GM19043 (cell line): Measurements from ENCODE around the gene CALHM1.
"Not testable (repeated sequence)": the region's sequence is repeated elsewhere in the genome, so short reads cannot be mapped to it uniquely, and the experiment has no call there.

Experiments
- ATAC-seq: cut with Tn5 transposase; IDR thresholded peaks from one replicate; pipeline ENCODE4 v1.9.1; 2021; ENCODE audit warnings: low read depth; ENCODE audit not compliant: unreplicated experiment

Gene CALHM1, protein sequence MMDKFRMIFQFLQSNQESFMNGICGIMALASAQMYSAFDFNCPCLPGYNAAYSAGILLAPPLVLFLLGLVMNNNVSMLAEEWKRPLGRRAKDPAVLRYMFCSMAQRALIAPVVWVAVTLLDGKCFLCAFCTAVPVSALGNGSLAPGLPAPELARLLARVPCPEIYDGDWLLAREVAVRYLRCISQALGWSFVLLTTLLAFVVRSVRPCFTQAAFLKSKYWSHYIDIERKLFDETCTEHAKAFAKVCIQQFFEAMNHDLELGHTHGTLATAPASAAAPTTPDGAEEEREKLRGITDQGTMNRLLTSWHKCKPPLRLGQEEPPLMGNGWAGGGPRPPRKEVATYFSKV

DNA sequence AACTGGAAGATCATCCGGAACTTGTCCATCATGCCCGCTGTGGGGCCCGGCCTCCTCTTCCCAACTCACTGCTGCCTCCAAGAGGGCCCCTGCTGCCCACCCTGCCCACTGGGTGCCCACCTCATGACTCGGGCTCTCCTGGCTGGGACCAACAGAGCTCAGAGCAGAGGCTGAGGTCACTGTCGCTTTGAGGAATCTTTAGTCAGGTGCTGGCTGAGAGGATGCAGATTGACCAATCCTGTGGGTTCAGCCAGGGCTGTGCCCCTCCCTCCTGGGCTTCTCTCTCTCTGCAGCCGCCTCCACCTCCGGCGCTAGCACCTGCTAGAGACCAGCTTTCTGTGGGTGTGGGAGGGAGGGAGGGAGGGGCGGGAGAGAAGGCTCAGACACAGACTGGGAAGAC lies at the start of gene CALHM1:
TSS of gene CALHM1 (minus strand) at position 181 of the 400 bp plus-strand sequence. CDS start at position 32, 149 bp downstream.
- no peak for ATAC-seq

- ATAC-seq: no peak
These were observed 48.8 kb upstream of the CALHM1 start for GRCh38 chr10:103507235-103508191.

DNA sequence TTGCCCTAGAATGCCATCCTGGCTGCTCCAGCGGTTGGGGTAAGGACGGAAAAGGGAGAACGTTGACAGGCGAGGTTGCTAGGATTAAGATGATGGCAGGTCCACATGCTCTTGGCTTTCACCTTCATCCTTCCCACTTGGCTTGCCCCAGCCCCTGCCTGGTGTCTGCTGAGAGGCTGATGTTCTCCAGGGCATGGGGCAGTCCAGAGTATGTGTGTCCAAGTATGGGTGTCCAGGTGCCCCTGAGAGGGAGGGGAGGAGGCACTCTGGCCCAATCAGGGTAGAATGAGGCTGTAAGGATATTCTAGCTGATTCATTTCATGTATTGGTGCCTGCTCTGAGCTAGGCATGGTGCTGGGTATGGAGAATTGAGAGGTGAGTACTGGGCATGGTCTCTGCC lies 47.4 kb upstream of the CALHM1 start:
- ATAC-seq: no peak

DNA sequence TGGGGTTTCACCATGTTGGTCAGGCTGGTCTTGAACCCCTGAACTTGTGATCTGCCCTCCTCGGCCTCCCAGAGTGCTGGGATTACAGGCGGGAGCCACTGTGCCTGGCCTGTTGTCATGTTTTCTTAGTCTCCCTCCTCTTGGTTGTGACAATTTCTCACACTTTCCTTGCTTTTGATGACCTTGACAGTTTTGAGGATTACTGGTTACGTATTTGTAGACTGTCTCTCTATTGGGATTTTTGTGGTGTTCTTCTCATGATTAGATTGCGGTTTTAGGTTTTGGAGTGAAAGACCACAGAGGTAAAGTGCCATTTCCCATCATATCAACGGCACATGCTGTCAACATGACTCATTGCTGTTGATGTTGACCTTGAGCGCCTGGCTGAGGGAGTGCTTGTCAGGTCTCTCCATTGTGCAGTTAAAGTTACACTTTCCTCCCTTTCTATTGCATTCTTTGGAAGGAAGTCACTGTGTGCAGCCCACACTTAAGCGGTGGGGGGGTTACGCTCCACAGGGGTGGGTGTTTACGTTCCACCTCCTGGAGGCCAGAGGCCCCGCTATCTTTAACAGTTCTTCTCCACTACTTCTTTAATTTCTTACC lies 45.6 kb upstream of the CALHM1 start:
- ATAC-seq: peak; percentile 66

GRCh38 chr10:103503777-103504176 lies 45.1 kb upstream of the CALHM1 start:
- not testable (repeated sequence) for ATAC-seq

DNA sequence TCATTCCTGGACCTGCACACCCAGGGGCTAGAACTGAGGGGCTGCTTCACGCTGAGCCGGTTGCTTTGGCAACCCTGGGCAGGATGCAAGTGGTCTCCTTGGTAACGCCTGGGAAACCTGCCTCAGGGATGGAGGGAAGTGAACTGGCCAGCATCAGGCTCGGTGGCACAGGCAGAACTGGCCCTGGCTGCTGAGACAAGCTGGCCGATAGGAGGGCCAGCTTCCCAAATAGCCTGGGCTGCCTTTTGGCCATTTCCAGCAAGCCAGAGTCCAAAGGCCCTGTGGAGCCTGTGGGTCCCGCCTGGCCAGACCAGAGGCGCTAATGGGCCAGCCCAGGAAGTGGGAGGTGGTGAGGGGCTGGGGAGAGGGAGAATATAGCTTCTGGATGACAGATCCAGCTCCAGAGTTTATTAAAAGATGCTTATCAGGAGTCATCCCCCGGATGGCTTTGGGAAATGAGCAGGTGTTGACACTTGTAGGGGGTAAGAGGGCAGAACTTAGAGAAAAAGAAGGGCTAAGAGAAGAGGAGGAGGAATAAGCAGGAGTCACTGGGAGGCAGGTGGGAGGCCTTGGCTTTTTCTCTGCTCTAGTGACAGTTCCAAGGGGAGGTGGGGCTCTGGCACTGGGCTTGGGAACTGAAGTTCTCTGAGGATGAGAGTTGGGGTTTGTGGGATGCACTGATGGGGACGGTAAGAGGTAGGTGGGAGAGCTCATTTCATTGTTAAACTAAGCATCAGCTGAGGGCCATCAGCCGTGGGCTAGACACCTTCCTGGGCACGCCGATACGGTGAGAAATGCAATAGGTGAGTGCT lies 44.4 kb upstream of the CALHM1 start:
- no peak for ATAC-seq

- no peak for ATAC-seq
These were observed 42.5 kb upstream of the CALHM1 start for GRCh38 chr10:103501186-103501585.

- ATAC-seq: no peak
These were observed 41.8 kb upstream of the CALHM1 start for GRCh38 chr10:103500481-103500880.

DNA sequence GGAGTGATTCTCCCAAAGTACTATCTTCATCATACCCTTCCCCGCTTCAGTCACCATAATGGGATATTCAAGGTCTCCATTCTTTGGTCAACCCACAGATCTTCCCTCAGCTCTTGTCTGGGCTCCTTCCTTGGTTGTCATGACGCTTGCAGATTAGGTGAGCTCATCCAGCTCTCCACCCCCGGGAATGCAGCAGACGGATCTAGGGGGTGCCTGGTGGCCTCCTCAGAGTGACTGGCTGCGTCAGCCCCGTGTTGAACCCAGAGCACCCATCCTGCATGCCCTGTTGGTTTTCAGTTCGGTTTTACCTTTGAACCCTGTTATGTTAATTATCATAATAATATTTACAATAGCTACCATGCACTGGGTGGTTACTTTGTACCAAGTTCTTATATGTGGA lies 41.2 kb upstream of the CALHM1 start:
- ATAC-seq: no peak

GRCh38 chr10:103498936-103499638 lies 40.4 kb upstream of the CALHM1 start:
- ATAC-seq: no peak

DNA sequence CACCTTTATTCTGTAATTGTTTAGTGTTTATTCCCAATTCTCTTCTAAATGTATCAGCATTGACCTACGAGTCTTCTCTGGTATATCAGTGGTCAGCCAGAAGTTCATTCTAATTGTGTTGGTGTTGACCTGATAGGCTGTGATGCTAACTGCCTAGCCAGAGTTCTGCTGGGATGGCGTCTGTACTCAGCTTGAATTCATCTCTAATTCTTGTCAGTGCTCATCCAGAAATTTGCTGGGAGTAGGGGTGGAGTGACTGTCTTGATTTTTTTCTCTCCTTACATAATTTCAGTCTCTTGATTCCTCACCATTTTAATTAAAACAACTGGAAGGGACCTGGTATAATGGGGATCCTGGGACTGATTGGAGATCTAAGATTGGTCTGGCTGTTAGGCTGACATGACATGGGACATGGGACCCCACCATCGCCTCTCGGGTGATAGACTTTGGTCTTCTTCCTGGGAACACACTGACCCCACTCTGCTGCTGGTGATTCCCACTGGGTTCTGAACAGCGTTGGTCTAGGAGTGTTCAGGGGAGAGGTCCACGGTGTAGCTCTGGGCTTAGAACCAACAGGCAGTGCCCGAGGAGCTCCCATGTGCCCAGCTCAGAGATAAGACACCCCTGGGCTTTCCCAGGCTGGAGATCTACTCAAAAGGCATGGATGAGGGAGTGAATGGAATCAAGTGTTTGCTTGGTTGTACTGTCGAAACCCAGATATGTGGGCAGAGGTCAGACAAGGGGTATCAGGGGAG lies 38.6 kb upstream of the CALHM1 start:
- ATAC-seq: no peak

- no peak for ATAC-seq
These were observed 36.6 kb upstream of the CALHM1 start for GRCh38 chr10:103495321-103495720.

- ATAC-seq: no peak
These were observed 35.5 kb upstream of the CALHM1 start for GRCh38 chr10:103493916-103494877.

DNA sequence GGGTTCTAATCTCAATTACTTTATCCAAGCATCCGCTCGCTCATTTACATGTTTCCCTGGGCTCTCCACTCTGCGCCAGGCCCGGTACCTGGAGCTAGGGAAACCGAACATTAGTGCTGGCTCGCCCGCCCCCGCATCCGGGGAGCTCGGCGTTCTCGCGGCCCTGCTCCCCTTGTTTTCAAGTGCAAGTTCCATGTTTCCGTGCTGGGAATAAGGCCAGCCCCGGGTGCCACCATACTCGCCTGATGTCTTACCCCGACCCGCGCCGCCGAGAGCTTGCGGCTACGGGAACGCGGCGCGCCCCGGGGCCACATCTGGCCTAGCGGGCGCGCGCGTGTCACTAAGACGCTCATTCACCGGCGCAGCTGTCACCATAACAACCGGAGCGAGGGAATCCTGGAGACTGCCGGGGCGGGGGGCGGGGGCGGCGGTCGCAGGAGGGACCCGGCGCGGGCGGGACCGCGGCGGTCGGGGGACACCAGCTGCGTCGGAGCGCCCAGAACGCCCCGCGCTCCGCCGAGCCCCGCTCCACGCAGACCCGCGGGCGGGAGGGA lies 34.7 kb upstream of the CALHM1 start, which contains the start of gene NEURL1:
TSS of gene NEURL1 (plus strand) at position 344 of the 554 bp plus-strand sequence. CDS start 683 bp downstream, outside the sequence.
- ATAC-seq: no peak

GRCh38 chr10:103492655-103493261 lies 34.1 kb upstream of the CALHM1 start:
- ATAC-seq: no peak

DNA sequence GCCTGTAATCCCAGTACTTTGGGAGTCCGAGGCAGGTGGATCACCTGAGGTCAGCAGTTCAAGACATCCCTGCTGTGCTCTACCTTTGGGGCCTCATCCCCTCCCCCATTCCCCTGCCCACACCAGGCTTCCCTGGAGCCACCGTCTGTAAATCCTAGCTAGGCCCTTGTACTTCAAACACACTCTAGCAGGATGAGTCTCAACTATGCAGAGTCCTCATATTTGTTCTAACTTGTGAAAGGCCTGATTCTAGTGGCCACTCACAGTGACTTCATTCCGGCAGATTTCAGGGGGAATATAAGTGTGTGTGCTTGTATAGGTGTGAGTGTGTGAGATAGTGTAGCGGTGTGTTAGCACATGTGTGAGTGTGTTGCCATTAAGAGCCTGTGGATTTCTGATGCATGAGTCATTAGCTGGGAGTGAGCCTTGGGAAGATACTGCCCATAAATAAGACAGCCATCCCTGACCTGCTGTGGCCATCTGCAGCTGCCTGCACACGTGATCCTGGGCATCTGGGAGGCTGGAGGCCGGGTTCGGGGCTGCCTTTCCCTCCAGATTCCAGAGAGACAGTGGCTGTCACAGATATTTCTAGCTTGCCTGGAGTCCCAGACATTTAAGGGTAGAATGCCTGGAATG lies 33.1 kb upstream of the CALHM1 start:
- ATAC-seq: no peak

- ATAC-seq: no peak
These were observed 32.2 kb upstream of the CALHM1 start for GRCh38 chr10:103490986-103491314.
